GM18907 (cell line): ENCODE data around the gene CELF4.

Experiments
- ATAC-seq: cut with Tn5 transposase; IDR thresholded peaks from one replicate; pipeline ENCODE4 v1.9.1; 2021; ENCODE audit warnings: mild to moderate bottlenecking, moderate library complexity; ENCODE audit not compliant: unreplicated experiment

CELF4 gene

GRCh38 chr18:37299471-37300304 is 265.9 kb downstream of the CELF4 start:
- peak; percentile 70 for ATAC-seq

GRCh38 chr18:37298816-37299215 is 266.8 kb downstream of the CELF4 start:
- no peak for ATAC-seq

GRCh38 chr18:37297106-37297505 is 268.5 kb downstream of the CELF4 start:
- ATAC-seq: no peak

GRCh38 chr18:37294951-37295350 is 270.6 kb downstream of the CELF4 start:
- ATAC-seq: no peak

GRCh38 chr18:37293359-37293758 is 272.2 kb downstream of the CELF4 start:
- no peak for ATAC-seq

GRCh38 chr18:37289423-37289822 is 276.2 kb downstream of the CELF4 start:
- no peak for ATAC-seq

- ATAC-seq: no peak
Observed at GRCh38 chr18:37287601-37288000, 278.0 kb downstream of the CELF4 start.

GRCh38 chr18:37286801-37287200 is 278.8 kb downstream of the CELF4 start:
- no peak for ATAC-seq

GRCh38 chr18:37285825-37286224 is 279.8 kb downstream of the CELF4 start:
- no peak for ATAC-seq

GRCh38 chr18:37284260-37284659 is 281.3 kb downstream of the CELF4 start:
- no peak for ATAC-seq

GRCh38 chr18:37282386-37283037 is 283.1 kb downstream of the CELF4 start:
- no peak for ATAC-seq

GRCh38 chr18:37280701-37281393 is 284.8 kb downstream of the CELF4 start:
- no peak for ATAC-seq

- ATAC-seq: no peak
Observed at GRCh38 chr18:37277804-37278203, 287.8 kb downstream of the CELF4 start.

- ATAC-seq: no peak
Observed at GRCh38 chr18:37276111-37276890, 289.3 kb downstream of the CELF4 start.

GRCh38 chr18:37275237-37275741 is 290.3 kb downstream of the CELF4 start:
- no peak for ATAC-seq

- no peak for ATAC-seq
Observed at GRCh38 chr18:37274309-37275236, 291.0 kb downstream of the CELF4 start.

GRCh38 chr18:37272841-37273240 is 292.8 kb downstream of the CELF4 start:
- no peak for ATAC-seq

GRCh38 chr18:37272226-37272625 is 293.4 kb downstream of the CELF4 start:
- no peak for ATAC-seq

- ATAC-seq: no peak
Observed at GRCh38 chr18:37270666-37271052, 294.9 kb downstream of the CELF4 start.
